ENCODE measurements around the gene LRP1.

DNA sequence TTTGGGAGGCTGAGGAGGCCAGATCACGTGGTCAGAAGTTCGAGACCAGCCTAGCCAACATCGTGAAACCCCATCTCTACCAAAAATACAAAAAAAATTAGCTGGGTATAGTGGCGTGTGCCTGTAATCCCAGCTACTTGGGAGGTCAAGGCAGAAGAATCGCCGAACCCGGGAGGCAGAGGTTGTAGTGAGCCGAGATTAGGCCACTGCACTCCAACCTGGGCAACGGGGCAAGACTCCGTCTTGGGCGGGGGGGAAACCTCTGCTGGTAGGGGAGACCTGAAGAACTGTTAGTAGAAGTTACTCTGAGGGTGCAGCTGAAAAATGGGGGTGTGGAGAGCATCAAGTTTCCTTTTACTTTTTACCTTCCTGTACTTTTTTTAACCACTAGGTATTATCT, 2.2 kb upstream of the LRP1 start:
- TF ChIP-seq, protein P1, sequence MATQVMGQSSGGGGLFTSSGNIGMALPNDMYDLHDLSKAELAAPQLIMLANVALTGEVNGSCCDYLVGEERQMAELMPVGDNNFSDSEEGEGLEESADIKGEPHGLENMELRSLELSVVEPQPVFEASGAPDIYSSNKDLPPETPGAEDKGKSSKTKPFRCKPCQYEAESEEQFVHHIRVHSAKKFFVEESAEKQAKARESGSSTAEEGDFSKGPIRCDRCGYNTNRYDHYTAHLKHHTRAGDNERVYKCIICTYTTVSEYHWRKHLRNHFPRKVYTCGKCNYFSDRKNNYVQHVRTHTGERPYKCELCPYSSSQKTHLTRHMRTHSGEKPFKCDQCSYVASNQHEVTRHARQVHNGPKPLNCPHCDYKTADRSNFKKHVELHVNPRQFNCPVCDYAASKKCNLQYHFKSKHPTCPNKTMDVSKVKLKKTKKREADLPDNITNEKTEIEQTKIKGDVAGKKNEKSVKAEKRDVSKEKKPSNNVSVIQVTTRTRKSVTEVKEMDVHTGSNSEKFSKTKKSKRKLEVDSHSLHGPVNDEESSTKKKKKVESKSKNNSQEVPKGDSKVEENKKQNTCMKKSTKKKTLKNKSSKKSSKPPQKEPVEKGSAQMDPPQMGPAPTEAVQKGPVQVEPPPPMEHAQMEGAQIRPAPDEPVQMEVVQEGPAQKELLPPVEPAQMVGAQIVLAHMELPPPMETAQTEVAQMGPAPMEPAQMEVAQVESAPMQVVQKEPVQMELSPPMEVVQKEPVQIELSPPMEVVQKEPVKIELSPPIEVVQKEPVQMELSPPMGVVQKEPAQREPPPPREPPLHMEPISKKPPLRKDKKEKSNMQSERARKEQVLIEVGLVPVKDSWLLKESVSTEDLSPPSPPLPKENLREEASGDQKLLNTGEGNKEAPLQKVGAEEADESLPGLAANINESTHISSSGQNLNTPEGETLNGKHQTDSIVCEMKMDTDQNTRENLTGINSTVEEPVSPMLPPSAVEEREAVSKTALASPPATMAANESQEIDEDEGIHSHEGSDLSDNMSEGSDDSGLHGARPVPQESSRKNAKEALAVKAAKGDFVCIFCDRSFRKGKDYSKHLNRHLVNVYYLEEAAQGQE (IDR thresholded peaks at IDR 0.05; ENCODE audit: insufficient read depth in 1 of 2, low read depth in 2 of 2, low read length in 2 of 2): no peak
- TF ChIP-seq SIN3A (IDR thresholded peaks at IDR 0.05; ENCODE audit: borderline replicate concordance, insufficient read depth, low read length): no peak
- no peak for TF ChIP-seq TAF1 (IDR thresholded peaks at IDR 0.05; ENCODE audit: borderline replicate concordance, insufficient read depth, low read length)

Data from PFSK-1 (cell line).